ENCODE data around the gene SGO1. TPM values are rescaled to one million over a fixed set of nuclear protein-coding genes. Genes with fewer than 3 reads are reported as not detected.
"Not testable (repeated sequence)": the region's sequence is repeated elsewhere in the genome, so short reads cannot be mapped to it uniquely, and the experiment has no call there.

Gene SGO1
- total and polyA plus RNA-seq, 5 donors from 2014 or later: 0.56 to 2.7 (median 2.1) TPM

DNA sequence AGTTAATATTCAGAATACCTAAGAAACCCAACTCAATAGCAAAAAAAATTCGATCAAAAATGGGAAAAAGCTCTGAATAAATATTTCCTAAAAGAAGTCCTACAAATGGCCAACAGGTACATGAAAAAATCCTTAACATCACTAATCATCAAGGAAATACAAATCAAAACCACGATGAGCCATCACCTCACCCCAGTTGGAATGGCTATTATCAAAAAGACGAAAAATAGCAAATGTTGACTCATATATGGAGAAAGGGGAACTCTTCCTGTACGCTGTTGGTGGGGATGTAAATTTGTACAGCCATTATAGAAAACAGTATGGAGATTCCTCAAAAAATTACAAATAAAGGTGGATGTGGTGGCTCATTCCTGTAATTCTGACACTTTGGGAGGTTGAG lies 29.6 kb upstream of the SGO1 start:
- Mint-ChIP-seq H3K4me3 (no peak overlapping the region), H3K27me3 (no peaks in the 10 kb centered on the region), H3K36me3 (peaks cover 8% of the 10 kb centered on the region), H3K9me3 (no peaks in the 10 kb centered on the region), H3K4me1 (peaks cover 0 to 1% (median 0%) of the 10 kb centered on the region in 4 donors), H3K27ac (no peak overlapping the region)
- H3K4me3 ChIP-seq (ENCODE audit: low read depth, low read length): no peak overlapping the region
- ATAC-seq (ENCODE audit: low read depth in 2 of 2): no peak
- H3K27ac ChIP-seq (ENCODE audit: insufficient read depth, low read length, poor library complexity, severe bottlenecking): no peak overlapping the region
- H3K9me3 ChIP-seq (ENCODE audit: control insufficient read depth in 2 of 2, low read length in 2 of 2): no peaks in the 10 kb centered on the region
- DNase-seq: no peak
- H3K36me3 ChIP-seq (ENCODE audit: control insufficient read depth, insufficient read depth, low read length): no peaks in the 10 kb centered on the region
- H3K27me3 ChIP-seq (ENCODE audit: control insufficient read depth, insufficient read depth, low read length): no peaks in the 10 kb centered on the region
- H3K4me1 ChIP-seq (ENCODE audit: control insufficient read depth, insufficient read depth, low read length, poor library complexity, severe bottlenecking): no peaks in the 10 kb centered on the region

DNA sequence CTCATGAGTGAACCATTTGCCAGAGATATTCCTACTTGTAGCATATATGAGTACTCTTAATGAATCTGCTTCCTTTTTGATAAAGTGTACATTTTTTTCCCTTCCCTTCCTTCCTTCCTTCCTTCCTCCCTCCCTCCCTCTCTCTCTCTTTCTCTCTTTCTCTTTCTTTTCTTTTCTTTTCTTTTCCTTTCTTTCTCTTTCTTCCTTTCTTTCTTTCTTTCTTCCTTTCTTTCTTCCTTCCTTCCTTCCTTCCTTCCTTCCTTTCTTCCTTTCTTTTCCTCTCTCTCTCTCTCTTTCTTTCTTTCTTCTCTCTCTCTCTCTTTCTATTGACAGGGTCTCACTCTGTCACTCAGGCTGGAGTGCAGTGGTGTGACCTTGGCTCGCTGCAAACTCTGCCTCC lies 27.5 kb upstream of the SGO1 start:
- DNase-seq; ATAC-seq (ENCODE audit: low read depth in 2 of 2); H3K27me3 ChIP-seq (ENCODE audit: control insufficient read depth, insufficient read depth, low read length); H3K27ac ChIP-seq (ENCODE audit: insufficient read depth, low read length, poor library complexity, severe bottlenecking); H3K27me3 Mint-ChIP-seq; H3K4me1 Mint-ChIP-seq; H3K9me3 ChIP-seq (ENCODE audit: control insufficient read depth in 2 of 2, low read length in 2 of 2); H3K27ac Mint-ChIP-seq; H3K4me3 Mint-ChIP-seq; H3K4me3 ChIP-seq (ENCODE audit: low read depth, low read length); H3K4me1 ChIP-seq (ENCODE audit: control insufficient read depth, insufficient read depth, low read length, poor library complexity, severe bottlenecking); H3K36me3 ChIP-seq (ENCODE audit: control insufficient read depth, insufficient read depth, low read length); H3K9me3 Mint-ChIP-seq: not testable (repeated sequence)
- H3K36me3 Mint-ChIP-seq: peaks cover 12% of the 10 kb centered on the region

- DNase-seq; H3K27ac Mint-ChIP-seq; H3K4me1 ChIP-seq (ENCODE audit: control insufficient read depth, insufficient read depth, low read length, poor library complexity, severe bottlenecking); H3K36me3 ChIP-seq (ENCODE audit: control insufficient read depth, insufficient read depth, low read length); H3K4me1 Mint-ChIP-seq; H3K27ac ChIP-seq (ENCODE audit: insufficient read depth, low read length, poor library complexity, severe bottlenecking); ATAC-seq (ENCODE audit: low read depth in 2 of 2); H3K27me3 ChIP-seq (ENCODE audit: control insufficient read depth, insufficient read depth, low read length); H3K4me3 ChIP-seq (ENCODE audit: low read depth, low read length); H3K4me3 Mint-ChIP-seq; H3K27me3 Mint-ChIP-seq; H3K9me3 ChIP-seq (ENCODE audit: control insufficient read depth in 2 of 2, low read length in 2 of 2): not testable (repeated sequence)
- H3K9me3 Mint-ChIP-seq: peaks cover 2 to 19% (median 9%) of the 10 kb centered on the region in 7 donors
- peaks cover 18% of the 10 kb centered on the region for H3K36me3 Mint-ChIP-seq
Measured at GRCh38 chr3:20207945-20208344, 21.9 kb upstream of the SGO1 start.

- H3K27ac Mint-ChIP-seq; DNase-seq; H3K27me3 Mint-ChIP-seq; H3K36me3 ChIP-seq (ENCODE audit: control insufficient read depth, insufficient read depth, low read length); H3K27me3 ChIP-seq (ENCODE audit: control insufficient read depth, insufficient read depth, low read length); ATAC-seq (ENCODE audit: low read depth in 2 of 2); H3K4me1 Mint-ChIP-seq; H3K4me3 ChIP-seq (ENCODE audit: low read depth, low read length); H3K9me3 ChIP-seq (ENCODE audit: control insufficient read depth in 2 of 2, low read length in 2 of 2); H3K4me1 ChIP-seq (ENCODE audit: control insufficient read depth, insufficient read depth, low read length, poor library complexity, severe bottlenecking); H3K4me3 Mint-ChIP-seq; H3K27ac ChIP-seq (ENCODE audit: insufficient read depth, low read length, poor library complexity, severe bottlenecking): not testable (repeated sequence)
- Mint-ChIP-seq H3K36me3 (peaks cover 15% of the 10 kb centered on the region), H3K9me3 (peaks cover 2 to 19% (median 9%) of the 10 kb centered on the region in 7 donors)
Measured at GRCh38 chr3:20205898-20206297, 19.9 kb upstream of the SGO1 start.

- Histone ChIP-seq H3K4me1 (ENCODE audit: control insufficient read depth, insufficient read depth, low read length, poor library complexity, severe bottlenecking) (no peaks in the 10 kb centered on the region), H3K36me3 (ENCODE audit: control insufficient read depth, insufficient read depth, low read length) (no peaks in the 10 kb centered on the region), H3K27me3 (ENCODE audit: control insufficient read depth, insufficient read depth, low read length) (no peaks in the 10 kb centered on the region), H3K4me3 (ENCODE audit: low read depth, low read length) (no peak overlapping the region), H3K9me3 (ENCODE audit: control insufficient read depth in 2 of 2, low read length in 2 of 2) (no peaks in the 10 kb centered on the region), H3K27ac (ENCODE audit: insufficient read depth, low read length, poor library complexity, severe bottlenecking) (no peak overlapping the region)
- DNase-seq (no peak), ATAC-seq (ENCODE audit: low read depth in 2 of 2) (no peak)
- Mint-ChIP-seq H3K36me3 (peaks cover 8% of the 10 kb centered on the region), H3K27ac (peak overlapping the region in 1 of 3 donors; percentile 12), H3K4me1 (peaks cover 7 to 18% (median 12%) of the 10 kb centered on the region in 4 donors), H3K9me3 (peaks cover 0 to 10% (median 3%) of the 10 kb centered on the region in 7 donors), H3K4me3 (no peak overlapping the region), H3K27me3 (no peaks in the 10 kb centered on the region)
Measured at GRCh38 chr3:20201143-20201542, 15.1 kb upstream of the SGO1 start.

GRCh38 chr3:20197775-20198174 lies 11.8 kb upstream of the SGO1 start:
- peak overlapping the region in 1 of 3 donors; percentile 3 for H3K27ac Mint-ChIP-seq

GRCh38 chr3:20194793-20195460 lies 8.9 kb upstream of the SGO1 start:
- Histone ChIP-seq H3K4me3 (ENCODE audit: low read depth, low read length) (no peak overlapping the region), H3K27me3 (ENCODE audit: control insufficient read depth, insufficient read depth, low read length) (no peaks in the 10 kb centered on the region), H3K4me1 (ENCODE audit: control insufficient read depth, insufficient read depth, low read length, poor library complexity, severe bottlenecking) (no peaks in the 10 kb centered on the region), H3K36me3 (ENCODE audit: control insufficient read depth, insufficient read depth, low read length) (no peaks in the 10 kb centered on the region), H3K9me3 (ENCODE audit: control insufficient read depth in 2 of 2, low read length in 2 of 2) (no peaks in the 10 kb centered on the region), H3K27ac (ENCODE audit: insufficient read depth, low read length, poor library complexity, severe bottlenecking) (no peak overlapping the region)
- peaks cover 7 to 13% (median 11%) of the 10 kb centered on the region in 4 donors for H3K4me1 Mint-ChIP-seq
- ATAC-seq (ENCODE audit: low read depth in 2 of 2) (no peak), DNase-seq (no peak)
- no peaks in the 10 kb centered on the region for H3K9me3 Mint-ChIP-seq
- no peak overlapping the region for H3K4me3 Mint-ChIP-seq
- peaks cover 4% of the 10 kb centered on the region for H3K36me3 Mint-ChIP-seq
- H3K27me3 Mint-ChIP-seq: no peaks in the 10 kb centered on the region
- H3K27ac Mint-ChIP-seq: peak overlapping the region in 1 of 3 donors; percentile 62

More at GRCh38 chr3:20197775-20198174, 11.8 kb upstream of the SGO1 start:
- Histone ChIP-seq H3K27ac (ENCODE audit: insufficient read depth, low read length, poor library complexity, severe bottlenecking) (no peak overlapping the region), H3K4me1 (ENCODE audit: control insufficient read depth, insufficient read depth, low read length, poor library complexity, severe bottlenecking) (no peaks in the 10 kb centered on the region), H3K36me3 (ENCODE audit: control insufficient read depth, insufficient read depth, low read length) (no peaks in the 10 kb centered on the region), H3K9me3 (ENCODE audit: control insufficient read depth in 2 of 2, low read length in 2 of 2) (no peaks in the 10 kb centered on the region), H3K4me3 (ENCODE audit: low read depth, low read length) (no peak overlapping the region), H3K27me3 (ENCODE audit: control insufficient read depth, insufficient read depth, low read length) (no peaks in the 10 kb centered on the region)
- H3K4me3 Mint-ChIP-seq: peak overlapping the region in 2 of 4 donors; percentile 0 to 77
- H3K27me3 Mint-ChIP-seq: no peaks in the 10 kb centered on the region
- DNase-seq (no peak), ATAC-seq (ENCODE audit: low read depth in 2 of 2) (no peak)
- no peaks in the 10 kb centered on the region for H3K9me3 Mint-ChIP-seq
- H3K4me1 Mint-ChIP-seq: peaks cover 7 to 18% (median 13%) of the 10 kb centered on the region in 4 donors
- H3K36me3 Mint-ChIP-seq: peaks cover 4% of the 10 kb centered on the region

DNA sequence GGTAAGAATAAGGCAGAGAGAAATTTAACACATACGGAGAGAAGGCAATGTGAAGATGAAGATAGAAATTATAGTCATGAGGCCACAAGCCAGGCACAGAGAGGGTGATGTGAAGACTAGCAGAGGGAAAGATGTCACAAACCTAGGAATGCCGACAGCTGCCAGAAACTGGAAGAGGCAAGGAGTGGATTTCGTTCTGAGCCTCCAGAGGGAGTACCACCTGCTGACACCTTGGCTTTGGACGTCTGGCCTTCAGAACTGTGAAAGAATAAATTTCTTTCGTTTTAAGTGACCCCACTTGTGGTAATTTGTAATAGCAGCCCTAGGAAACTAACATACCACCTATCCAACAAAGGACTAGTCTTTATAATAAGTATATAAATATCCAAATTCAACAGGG lies 5.0 kb upstream of the SGO1 start:
- DNase-seq (no peak), ATAC-seq (ENCODE audit: low read depth in 2 of 2) (no peak)
- Mint-ChIP-seq H3K27ac (peak overlapping the region in 1 of 3 donors; percentile 7), H3K27me3 (no peaks in the 10 kb centered on the region), H3K36me3 (no peaks in the 10 kb centered on the region), H3K4me1 (peaks cover 0 to 9% (median 5%) of the 10 kb centered on the region in 4 donors), H3K4me3 (no peak overlapping the region), H3K9me3 (no peaks in the 10 kb centered on the region)
- no peaks in the 10 kb centered on the region for H3K9me3 ChIP-seq (ENCODE audit: control insufficient read depth in 2 of 2, low read length in 2 of 2)
- H3K36me3 ChIP-seq (ENCODE audit: control insufficient read depth, insufficient read depth, low read length): no peaks in the 10 kb centered on the region
- no peak overlapping the region for H3K4me3 ChIP-seq (ENCODE audit: low read depth, low read length)
- H3K27ac ChIP-seq (ENCODE audit: insufficient read depth, low read length, poor library complexity, severe bottlenecking): no peak overlapping the region
- H3K27me3 ChIP-seq (ENCODE audit: control insufficient read depth, insufficient read depth, low read length): no peaks in the 10 kb centered on the region
- peaks cover 13% of the 10 kb centered on the region for H3K4me1 ChIP-seq (ENCODE audit: control insufficient read depth, insufficient read depth, low read length, poor library complexity, severe bottlenecking)

Data from CD4-positive, CD25-positive, alpha-beta regulatory T cell (primary cell).